NCI-H1048 (cell line): ENCODE results near the gene KIF13A.

Source experiments
- DNase-seq: peaks from one replicate; lab custom pipeline; 2025; lab: John Stamatoyannopoulos, UW

KIF13A gene

GRCh38 chr6:17719323-17720041 lies 268.0 kb downstream of the KIF13A start:
- no peak for DNase-seq

GRCh38 chr6:17716221-17716620 lies 271.2 kb downstream of the KIF13A start:
- DNase-seq: no peak

- no peak for DNase-seq
These were observed 272.3 kb downstream of the KIF13A start for GRCh38 chr6:17714879-17715851.

GRCh38 chr6:17714177-17714576 lies 273.3 kb downstream of the KIF13A start:
- DNase-seq: no peak

- no peak for DNase-seq
These were observed 274.9 kb downstream of the KIF13A start for GRCh38 chr6:17712576-17712975.

GRCh38 chr6:17710331-17710730 lies 277.1 kb downstream of the KIF13A start:
- DNase-seq: no peak

- no peak for DNase-seq
These were observed 278.0 kb downstream of the KIF13A start for GRCh38 chr6:17709476-17709875.
